Panc1 (cell line): ENCODE results near the gene ISYNA1. TPM values are rescaled to one million over a fixed set of nuclear protein-coding genes. Genes with fewer than 3 reads are reported as not detected.

Experiments used
- ATAC-seq: fragments of 200-7000 bp; cut with Tn5 transposase; 2 replicates; pipeline ENCODE4 v1.9.1; 2020; ENCODE audit warnings: mild to moderate bottlenecking, moderate library complexity
- BruUV-seq: library from RNA; stranded (reverse); fragments of 400-500 nt; replicated peaks from 2 replicates; lab custom pipeline; 2021; lab: Mats Ljungman, UMichigan
- CTCF ChIA-PET: fragments of 300-600 bp; sonication (Branson Sonifier 250); formaldehyde crosslinking; loops from one replicate; lab custom pipeline; 2022; ENCODE audit warnings: antibody characterized with exemption; lab: Charles Lee
- POLR2A ChIA-PET: fragments of 300-600 bp; sonication (Branson Sonifier 250); formaldehyde crosslinking; loops from one replicate; lab custom pipeline; 2022; ENCODE audit warnings: antibody characterized with exemption; lab: Charles Lee
- DNase-seq: peaks from one replicate; pipeline ENCODE4 v3.0.0-alpha.2; 2010; ENCODE audit warnings: low read depth, low spot score
- H3K27ac ChIP-seq: 2 replicates; pipeline ENCODE4 v1.5.1; 2011; ENCODE audit warnings: mild to moderate bottlenecking, low read length, inconsistent platforms
- H3K27me3 ChIP-seq: fragments of 200-500 bp; sonication (Bioruptor generic); 2 replicates; pipeline ENCODE4 v1.6.0; 2014; ENCODE audit warnings: low read length, inconsistent platforms; ENCODE audit not compliant: control insufficient read depth, insufficient read depth
- H3K36me3 ChIP-seq: fragments of 200-500 bp; sonication (Bioruptor generic); 2 replicates; pipeline ENCODE4 v1.5.1; 2014; ENCODE audit warnings: inconsistent platforms, mild to moderate bottlenecking, low read length, moderate library complexity; ENCODE audit not compliant: control insufficient read depth, insufficient read depth
- H3K4me1 ChIP-seq: 2 replicates; pipeline ENCODE4 v1.5.1; 2011; ENCODE audit warnings: inconsistent platforms, mild to moderate bottlenecking, low read length, moderate library complexity; ENCODE audit not compliant: control insufficient read depth, insufficient read depth
- H3K4me3 ChIP-seq, 2 experiments: 2 replicates each; pipeline ENCODE4 v1.5.1; 2011 to 2012; ENCODE audit warnings: low read depth in 2 of 2, low read length in 2 of 2, mild to moderate bottlenecking in 2 of 2, inconsistent platforms in 1 of 2, moderate library complexity in 1 of 2
- H3K9me3 ChIP-seq: fragments of 200-500 bp; sonication (Bioruptor generic); 2 replicates; pipeline ENCODE4 v1.5.1; 2014; ENCODE audit warnings: low read depth, mild to moderate bottlenecking, inconsistent platforms, low read length, moderate library complexity; ENCODE audit not compliant: control insufficient read depth, insufficient read depth
- CTCF ChIP-seq: fragments of 450-650 bp; IDR thresholded peaks from 2 replicates; pipeline ENCODE4 v1.5.1; 2017; ENCODE audit warnings: mild to moderate bottlenecking
- POLR2AphosphoS5 ChIP-seq: IDR thresholded peaks from 2 replicates; pipeline ENCODE4 v1.6.1; 2012; ENCODE audit warnings: mild to moderate bottlenecking, low read depth, low read length, moderate library complexity
- SIN3A ChIP-seq: IDR thresholded peaks from 2 replicates; pipeline ENCODE4 v1.6.1; 2012; ENCODE audit warnings: low read depth, mild to moderate bottlenecking, low read length, moderate library complexity, borderline replicate concordance; ENCODE audit not compliant: insufficient read depth
- TCF7L2 ChIP-seq: IDR thresholded peaks from 2 replicates; pipeline ENCODE4 v1.6.1; 2011; ENCODE audit warnings: mild to moderate bottlenecking, low read depth, low read length, inconsistent platforms
- in situ Hi-C: cut with HindIII; loops from 2 replicates; pipeline ENCODE4 v1.10.0; 2016; ENCODE audit warnings: low sequenced_read_pairs, low pct_unique_long_range_greater_than_20kb
- intact Hi-C: fragments of 100-400 bp; cut with micrococcal nuclease; formaldehyde crosslinking; loops from one replicate; pipeline ENCODE4 v1.10.0; 2022; ENCODE audit not compliant: unreplicated experiment
- total RNA-seq: library from RNA; stranded (reverse); gene quantifications from one replicate; pipeline ENCODE4 v1.2.1, GENCODE V29; 2021; ENCODE audit not compliant: unreplicated experiment
- TF ChIP-seq, protein P1 (sequence below), 2 experiments: IDR thresholded peaks; 2 replicates each; pipeline ENCODE4 v1.6.1; 2011 to 2012; ENCODE audit warnings: low read depth in 2 of 2, control low read depth in 1 of 2, low read length in 1 of 2, mild to moderate bottlenecking in 1 of 2, moderate library complexity in 1 of 2; ENCODE audit not compliant: insufficient read depth in 1 of 2

The ISYNA1 gene
- total RNA-seq, 1 experiment from 2014 or later: 351 TPM

GRCh38 chr19:18484992-18485391 lies 47.1 kb upstream of the ISYNA1 start:
- CTCF ChIA-PET: no interaction called here
- Histone ChIP-seq H3K9me3 (no peaks in the 10 kb centered on the region), H3K4me1 (peaks cover 13% of the 10 kb centered on the region), H3K27ac (no peak overlapping the region), H3K27me3 (no peaks in the 10 kb centered on the region), H3K36me3 (no peaks in the 10 kb centered on the region), H3K4me3 (no peak overlapping the region)
- DNase-seq: no peak
- in situ Hi-C loops (no loop called here), intact Hi-C loops (no loop called here)
- BruUV-seq: no TSS peak
- TF ChIP-seq CTCF: no peak
- no peak for TF ChIP-seq POLR2AphosphoS5
- no peak for TF ChIP-seq TCF7L2
- TF ChIP-seq SIN3A: no peak
- POLR2A ChIA-PET: no interaction called here
- ATAC-seq: no peak

DNA sequence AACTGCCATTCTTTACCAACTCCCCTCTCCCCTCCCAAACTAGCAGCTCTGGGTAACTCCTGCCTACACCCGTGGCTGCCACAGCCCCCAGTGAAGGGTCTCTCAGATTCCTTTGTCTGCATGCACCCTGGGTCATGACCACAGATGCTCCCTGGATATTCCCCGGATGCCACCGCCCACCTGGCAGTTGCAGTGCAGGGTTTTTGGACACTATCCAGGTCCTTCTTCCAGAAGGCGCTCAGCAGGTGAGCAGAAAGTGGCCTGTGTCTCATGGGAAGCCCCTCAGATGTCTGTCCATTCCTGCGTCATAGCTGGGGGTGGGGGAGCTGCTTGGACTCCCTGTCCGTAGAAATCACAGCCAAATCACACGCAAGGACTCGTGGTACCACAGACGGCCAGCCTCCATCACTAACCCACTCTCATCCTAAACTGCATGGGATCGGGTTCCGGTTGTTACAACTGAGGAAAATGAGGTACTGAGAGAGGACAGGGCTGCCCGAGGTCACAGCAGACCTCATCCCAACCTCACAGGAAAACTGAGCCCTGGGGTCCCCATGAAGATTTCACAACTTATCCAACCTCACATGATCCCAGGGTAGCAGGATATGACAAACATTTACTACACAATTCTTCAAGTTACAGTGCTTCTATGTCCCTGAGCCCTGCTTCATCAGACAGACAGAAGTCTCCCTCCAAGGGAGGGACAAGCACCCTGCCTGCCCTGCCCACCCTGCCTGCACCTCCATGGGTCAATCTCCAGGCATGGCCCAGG lies 45.4 kb upstream of the ISYNA1 start:
- in situ Hi-C loops: no loop called here

More for the DNA sequence above, 45.4 kb upstream of the ISYNA1 start:
- peaks cover 23% of the 10 kb centered on the region for H3K4me1 ChIP-seq
- intact Hi-C loops: no loop called here
- CTCF ChIA-PET: interaction anchor here (0.5 to 0.7 kb wide), 2 partner anchors 50 to 412 kb away, joined by 3 to 4 read pairs; no protein-coding TSS in a partner anchor
- H3K27ac ChIP-seq: no peak overlapping the region
- POLR2A ChIA-PET: no interaction called here
- ATAC-seq (no peak), DNase-seq (no peak)
- no TSS peak for BruUV-seq
- TF ChIP-seq POLR2AphosphoS5: no peak
- TF ChIP-seq, protein P1, sequence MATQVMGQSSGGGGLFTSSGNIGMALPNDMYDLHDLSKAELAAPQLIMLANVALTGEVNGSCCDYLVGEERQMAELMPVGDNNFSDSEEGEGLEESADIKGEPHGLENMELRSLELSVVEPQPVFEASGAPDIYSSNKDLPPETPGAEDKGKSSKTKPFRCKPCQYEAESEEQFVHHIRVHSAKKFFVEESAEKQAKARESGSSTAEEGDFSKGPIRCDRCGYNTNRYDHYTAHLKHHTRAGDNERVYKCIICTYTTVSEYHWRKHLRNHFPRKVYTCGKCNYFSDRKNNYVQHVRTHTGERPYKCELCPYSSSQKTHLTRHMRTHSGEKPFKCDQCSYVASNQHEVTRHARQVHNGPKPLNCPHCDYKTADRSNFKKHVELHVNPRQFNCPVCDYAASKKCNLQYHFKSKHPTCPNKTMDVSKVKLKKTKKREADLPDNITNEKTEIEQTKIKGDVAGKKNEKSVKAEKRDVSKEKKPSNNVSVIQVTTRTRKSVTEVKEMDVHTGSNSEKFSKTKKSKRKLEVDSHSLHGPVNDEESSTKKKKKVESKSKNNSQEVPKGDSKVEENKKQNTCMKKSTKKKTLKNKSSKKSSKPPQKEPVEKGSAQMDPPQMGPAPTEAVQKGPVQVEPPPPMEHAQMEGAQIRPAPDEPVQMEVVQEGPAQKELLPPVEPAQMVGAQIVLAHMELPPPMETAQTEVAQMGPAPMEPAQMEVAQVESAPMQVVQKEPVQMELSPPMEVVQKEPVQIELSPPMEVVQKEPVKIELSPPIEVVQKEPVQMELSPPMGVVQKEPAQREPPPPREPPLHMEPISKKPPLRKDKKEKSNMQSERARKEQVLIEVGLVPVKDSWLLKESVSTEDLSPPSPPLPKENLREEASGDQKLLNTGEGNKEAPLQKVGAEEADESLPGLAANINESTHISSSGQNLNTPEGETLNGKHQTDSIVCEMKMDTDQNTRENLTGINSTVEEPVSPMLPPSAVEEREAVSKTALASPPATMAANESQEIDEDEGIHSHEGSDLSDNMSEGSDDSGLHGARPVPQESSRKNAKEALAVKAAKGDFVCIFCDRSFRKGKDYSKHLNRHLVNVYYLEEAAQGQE (IDR thresholded peaks at IDR 0.05; ENCODE audit: insufficient read depth in 1 of 2, low read depth in 2 of 2, low read length in 1 of 2): no peak
- TF ChIP-seq CTCF: no peak
- no peak for TF ChIP-seq TCF7L2
- TF ChIP-seq SIN3A: no peak
- H3K4me3 ChIP-seq: no peak overlapping the region
- H3K9me3 ChIP-seq: no peaks in the 10 kb centered on the region
- H3K27me3 ChIP-seq: no peaks in the 10 kb centered on the region
- H3K36me3 ChIP-seq: no peaks in the 10 kb centered on the region
